GM21381 (cell line): ENCODE data around the gene PTPRD.

ENCODE experiments used
- ATAC-seq: cut with Tn5 transposase; IDR thresholded peaks from one replicate; pipeline ENCODE4 v1.9.1; 2021; ENCODE audit warnings: mild to moderate bottlenecking, moderate library complexity; ENCODE audit not compliant: unreplicated experiment

PTPRD gene

DNA sequence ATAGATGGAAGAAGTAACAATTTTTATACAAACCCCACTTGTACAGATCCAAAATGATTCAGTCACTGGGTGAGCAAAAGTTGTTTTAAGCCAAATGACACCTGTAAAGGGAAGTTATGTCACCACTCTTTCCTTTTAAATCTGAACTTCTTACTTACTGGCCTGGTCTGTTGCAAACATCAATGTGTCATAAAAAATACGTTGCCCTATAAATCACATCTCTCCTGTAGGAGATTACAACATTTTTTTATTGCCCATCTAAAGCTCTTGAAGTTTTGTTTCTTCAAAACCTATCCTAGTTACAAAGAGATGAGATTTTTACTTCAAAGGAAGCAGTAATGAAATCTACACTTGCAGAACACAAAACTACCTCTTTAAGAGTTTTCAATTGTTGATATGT is 1725.4 kb downstream of the PTPRD start:
- ATAC-seq, result no peak

DNA sequence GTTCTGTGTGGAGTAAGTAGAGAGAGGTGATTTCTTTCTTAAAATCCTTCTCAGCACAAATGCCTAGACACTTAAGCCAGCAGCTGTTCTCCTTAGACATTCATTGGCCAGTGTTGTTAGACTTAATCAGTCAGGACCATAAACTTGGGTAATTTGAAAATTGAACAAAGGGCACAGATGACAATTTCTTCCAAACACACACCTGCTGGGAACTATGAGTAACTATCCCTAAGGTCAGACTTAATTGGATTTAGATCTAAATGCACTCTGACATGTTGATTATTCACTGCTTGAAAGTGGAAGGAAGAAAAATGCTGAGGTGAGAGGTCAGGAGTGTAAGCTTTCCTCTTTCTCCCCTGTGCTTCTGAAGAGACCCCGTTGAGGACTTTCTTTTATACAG is 1729.5 kb downstream of the PTPRD start:
- ATAC-seq, result no peak

DNA sequence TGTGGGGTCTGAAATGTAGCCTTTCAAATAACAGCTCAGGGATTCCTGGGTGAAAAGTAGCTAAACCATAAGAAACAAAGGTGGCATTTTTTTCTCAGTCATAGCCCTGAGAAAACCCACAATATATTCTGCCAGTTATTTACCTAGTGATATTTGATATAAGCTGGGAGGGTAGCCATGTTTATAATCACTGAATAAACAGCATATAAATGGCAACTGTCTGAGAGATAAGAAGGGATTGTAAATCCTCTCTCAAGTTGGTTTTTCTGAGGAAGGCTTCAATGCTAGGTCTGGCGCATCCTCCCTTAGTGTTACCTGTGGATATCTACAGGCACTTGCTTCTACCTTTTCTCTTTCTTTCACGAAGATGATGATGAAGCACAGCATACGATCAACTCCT is 1732.7 kb downstream of the PTPRD start:
- no peak for ATAC-seq

DNA sequence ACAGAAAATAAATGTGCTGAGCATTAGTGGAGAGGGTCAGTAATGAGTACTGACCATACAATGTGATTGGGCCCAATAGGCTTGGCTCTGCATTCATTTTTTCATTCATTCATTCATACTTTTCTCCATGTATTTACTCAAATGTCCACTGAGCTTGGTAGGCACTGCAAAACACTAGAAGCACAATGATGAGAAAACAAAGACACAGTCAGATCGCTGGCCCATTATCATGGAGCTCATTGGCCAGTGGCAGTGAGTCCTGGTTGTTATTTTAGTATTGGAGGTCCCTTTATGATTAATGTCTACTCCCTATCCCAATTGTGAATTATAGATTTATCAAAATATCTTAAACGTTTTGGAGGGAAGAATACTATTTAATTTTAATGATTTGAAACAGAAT is 1733.5 kb downstream of the PTPRD start:
- no peak for ATAC-seq

DNA sequence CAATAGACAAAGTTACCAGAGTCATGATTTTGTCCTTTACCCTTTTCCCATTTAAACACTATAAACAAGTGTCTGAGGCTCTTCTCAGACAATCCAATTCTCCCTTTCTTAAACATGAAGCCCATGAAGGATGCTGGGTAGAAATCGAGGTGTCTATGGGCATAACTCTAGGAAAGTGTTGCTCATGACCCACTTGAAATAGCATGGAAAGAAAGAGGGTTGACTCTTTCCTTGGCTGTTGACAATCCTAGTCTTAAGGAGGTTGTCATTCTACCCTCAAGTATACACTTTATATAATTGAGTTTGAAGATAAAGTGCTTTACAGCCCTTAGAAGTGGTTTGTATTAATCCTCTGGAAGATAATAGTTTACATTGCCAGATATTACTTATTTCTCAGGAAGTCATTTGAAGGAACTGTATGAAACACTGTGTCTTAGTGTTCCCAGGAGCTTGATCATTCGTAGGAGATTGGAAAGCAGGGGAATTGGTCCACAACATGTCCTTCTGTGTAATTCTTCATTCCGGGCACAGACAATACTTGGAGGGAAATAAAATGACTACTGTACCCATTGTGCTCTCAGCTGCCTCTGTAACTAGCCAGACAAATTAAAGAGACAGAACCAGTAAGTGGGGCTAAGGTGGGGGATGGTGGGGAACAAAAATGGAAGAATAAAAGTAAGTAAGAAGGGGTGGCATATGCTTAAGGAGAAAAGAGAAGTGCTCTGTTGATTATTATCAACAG is 1734.9 kb downstream of the PTPRD start:
- ATAC-seq, result no peak

DNA sequence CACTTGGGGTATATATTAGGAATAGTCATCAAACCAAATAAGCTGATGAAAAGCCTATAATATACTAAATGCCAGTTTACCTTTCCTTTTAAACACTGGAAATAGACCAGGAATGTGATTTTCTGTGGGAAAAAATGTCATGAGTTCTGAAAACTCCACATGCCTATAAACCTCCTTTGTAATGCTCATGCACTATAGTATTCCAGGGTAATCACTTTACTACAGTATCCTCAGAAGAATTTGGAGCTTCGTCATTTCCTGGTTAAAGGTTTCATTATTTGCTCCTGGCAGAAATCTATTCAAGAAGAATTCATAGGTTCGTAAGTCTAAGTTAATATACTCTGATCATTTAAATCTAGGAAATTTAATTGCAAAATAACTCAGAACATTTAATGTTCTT is 1736.5 kb downstream of the PTPRD start:
- ATAC-seq, result no peak

DNA sequence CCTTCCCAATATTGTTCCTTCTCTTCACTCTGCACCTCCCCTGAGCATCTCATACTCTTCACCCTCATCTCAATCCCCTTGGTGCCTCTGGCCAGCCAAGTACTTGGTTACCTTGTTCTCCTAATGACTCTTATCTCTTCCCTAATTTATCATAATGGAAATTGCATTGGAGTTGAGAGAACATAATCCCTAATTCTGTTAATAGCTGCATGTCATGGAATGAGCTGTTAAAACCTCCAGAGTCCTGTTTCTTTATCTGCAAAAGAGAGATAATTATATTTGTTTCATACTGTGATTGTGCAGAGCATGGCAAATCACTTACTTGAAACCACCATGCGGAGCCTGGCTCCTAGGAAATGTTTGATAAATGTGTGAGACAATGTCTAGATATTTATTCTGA is 1738.3 kb downstream of the PTPRD start:
- no peak for ATAC-seq

DNA sequence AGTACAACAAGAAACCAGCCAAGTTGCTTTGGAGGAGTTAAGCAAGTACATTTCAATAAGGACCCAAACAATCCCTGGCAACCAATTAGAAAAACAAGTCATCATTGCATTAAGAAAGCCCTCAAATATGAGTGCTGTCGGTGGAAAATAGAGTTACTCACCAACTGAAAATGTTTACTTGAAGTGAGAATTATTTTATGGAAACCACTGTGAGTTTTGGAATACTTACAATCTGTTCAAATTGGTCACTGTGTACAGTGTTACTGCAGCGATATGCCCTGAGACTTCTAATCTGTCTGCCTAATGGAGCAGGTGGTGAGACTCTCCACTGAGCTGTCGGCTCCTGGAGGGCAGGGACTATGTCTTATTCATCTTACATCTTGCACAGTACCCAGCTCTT is 1740.0 kb downstream of the PTPRD start:
- ATAC-seq, result no peak

DNA sequence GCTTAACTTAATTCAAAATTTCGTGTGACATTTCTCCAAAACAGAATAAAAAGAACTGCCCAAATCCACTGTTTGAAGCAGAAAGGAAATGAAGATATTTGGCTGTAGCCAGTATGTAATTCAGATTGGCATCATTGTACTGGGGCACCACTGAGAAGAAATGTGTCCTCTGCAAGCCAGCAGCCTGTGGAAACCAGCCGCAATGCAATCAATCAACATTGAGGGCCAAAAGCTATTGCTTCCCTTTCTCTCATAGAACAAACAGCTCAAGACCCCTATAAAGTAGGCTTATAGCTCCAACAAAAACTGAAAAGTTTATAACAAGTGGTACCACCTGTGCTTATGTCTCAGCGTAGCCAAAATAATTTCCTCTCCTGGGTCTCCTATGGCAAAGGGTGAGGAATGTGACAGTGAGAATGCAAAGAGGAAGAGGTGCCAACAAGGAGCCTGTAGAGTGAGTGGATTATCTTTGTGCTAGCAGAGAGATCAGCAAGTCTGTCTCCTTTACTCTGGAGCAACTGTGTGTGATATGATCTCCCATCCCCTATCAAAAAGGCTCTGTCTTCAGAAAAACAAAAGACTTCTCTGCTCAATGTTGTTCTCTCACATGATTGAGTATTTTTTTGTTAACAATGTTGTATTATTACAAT is 1740.9 kb downstream of the PTPRD start:
- no peak for ATAC-seq

DNA sequence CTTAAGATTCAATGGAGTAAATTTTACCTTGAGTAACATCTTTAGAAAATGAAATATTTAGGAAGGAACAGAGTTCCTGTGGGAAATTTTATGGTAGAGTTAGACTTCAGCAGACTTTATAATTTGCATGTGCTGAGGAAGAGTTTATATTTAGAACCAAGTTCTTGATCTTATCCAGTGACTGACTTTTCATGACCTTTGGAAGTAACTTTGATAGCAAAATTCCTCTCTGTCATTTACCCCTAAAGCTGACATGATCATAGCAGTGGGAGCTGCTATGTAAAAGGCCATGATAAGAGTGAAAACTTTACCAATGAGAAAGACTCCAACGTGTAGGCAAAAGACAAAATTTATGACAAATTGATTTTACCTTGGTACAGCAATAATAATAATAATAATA is 1741.4 kb downstream of the PTPRD start:
- ATAC-seq, result no peak

DNA sequence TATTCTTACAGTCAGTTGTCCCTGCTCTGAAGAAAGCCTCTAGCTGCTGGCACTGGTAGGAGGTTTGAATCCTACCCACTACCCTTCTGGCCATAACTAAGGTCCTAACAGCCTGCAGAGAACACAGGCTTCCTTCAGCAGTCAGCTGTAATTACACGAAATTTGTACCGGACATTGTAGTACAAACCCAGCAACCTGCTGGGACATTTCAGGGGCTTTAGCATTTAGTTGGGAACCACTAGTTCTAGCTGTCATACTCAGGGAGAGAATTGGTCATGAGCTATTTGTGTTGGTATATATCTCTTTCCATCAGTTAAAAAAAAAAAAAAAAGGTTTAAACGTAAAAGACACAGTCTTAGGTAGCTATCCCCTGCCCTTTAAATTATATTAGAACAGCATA is 1743.0 kb downstream of the PTPRD start:
- no peak for ATAC-seq

DNA sequence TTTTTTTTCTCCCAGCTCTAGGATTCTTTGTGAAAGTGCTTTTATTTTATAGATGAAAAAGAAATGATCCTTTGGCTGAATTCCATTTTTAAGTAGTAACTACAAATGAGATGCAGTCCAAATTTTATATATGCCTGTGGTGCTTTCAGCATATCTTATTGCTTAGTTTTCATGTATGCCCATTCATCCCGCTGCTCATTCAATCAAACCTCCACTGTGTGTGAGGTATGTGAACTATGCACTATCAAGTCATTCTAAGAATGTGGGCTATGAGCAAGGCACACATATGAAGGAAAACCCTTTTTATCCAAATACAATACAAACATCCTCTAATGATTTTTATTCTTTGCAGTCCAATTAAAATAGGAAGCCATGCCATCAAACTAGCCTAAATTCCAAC is 1744.2 kb downstream of the PTPRD start:
- no peak for ATAC-seq

DNA sequence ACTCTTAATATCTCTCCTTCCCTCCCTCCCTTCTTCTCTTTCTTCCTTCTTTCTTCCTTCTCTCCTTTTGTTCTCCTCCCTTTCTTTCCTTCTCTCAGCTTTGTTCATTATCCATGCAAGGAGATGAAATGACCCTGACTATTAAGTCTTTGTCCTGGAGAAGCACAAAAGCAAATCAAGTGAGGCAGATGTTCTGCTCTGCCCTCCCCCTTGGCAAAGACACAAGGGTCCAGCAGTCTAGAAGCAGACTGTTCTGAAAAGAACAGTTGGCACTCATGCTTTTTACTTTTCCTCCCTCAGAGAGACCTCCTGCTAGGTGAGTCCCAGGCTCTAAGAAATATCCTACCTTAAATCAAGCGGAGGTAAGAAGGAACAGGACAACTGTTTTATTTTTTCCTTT is 1745.7 kb downstream of the PTPRD start:
- ATAC-seq, result no peak

DNA sequence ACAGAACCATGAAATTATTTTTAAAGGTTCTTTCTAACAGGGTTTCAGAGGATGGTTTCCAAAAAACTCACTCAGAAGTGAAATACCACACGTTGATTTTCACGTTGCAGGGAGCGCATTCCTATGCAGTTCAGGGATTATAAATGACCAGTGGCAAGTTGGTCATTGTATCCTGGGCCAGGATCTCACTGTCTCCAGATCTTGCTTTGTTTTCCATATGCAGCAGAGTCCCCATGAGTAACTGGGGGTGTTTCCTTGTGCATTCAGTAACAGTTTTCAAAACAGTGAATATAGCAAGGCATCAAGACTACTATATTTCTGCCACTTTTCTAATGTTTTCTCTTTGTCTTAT is 1748.3 kb downstream of the PTPRD start:
- ATAC-seq, result no peak

DNA sequence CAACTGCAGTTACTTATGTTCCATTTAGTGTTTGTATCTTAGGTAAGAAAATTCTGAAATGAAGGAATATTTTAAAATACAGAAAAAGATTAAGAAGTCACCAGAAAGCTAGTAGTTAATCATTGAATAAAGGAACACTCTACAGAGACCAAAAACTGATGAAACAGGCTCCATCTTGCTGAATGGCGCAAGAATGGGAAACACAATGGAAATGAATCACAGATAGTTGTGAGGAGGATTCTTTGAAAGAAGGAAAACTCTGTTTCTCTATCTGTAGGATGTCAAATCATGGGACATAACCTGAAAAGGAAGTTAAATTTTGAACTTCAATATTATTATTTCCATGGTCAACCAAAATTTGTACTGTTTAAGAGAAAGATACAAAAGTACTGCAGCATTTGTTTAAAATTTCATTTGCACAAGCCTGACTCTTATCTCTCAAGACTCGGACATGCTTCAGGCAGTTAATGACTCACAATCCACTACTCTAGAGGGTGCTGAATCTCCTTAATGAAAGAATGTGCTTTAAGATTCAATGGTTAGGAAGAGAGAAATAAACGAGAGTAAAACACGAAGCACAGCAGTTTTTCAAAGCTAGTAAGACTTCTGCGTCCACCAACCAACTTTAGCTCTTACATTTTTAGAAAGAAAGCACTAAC is 1748.8 kb downstream of the PTPRD start:
- ATAC-seq, result no peak

DNA sequence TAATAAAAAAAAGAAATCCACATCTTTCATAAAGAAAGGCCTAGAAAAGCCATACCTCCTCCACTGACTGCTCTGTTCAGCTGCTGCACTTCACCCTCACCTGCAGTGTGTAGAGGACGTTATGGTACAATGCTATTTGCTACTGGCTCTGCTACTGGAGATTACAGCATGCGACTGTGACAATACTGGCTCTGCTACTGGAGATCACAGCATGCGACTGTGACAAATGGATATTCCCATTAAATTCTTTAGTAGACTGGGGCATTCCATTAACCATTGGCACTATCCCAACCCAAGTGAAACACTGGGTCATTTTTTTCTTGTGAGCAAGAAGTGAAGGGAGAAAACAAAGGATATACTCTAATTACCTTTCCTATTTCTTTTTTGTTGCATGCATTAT is 1749.7 kb downstream of the PTPRD start:
- ATAC-seq, result no peak

DNA sequence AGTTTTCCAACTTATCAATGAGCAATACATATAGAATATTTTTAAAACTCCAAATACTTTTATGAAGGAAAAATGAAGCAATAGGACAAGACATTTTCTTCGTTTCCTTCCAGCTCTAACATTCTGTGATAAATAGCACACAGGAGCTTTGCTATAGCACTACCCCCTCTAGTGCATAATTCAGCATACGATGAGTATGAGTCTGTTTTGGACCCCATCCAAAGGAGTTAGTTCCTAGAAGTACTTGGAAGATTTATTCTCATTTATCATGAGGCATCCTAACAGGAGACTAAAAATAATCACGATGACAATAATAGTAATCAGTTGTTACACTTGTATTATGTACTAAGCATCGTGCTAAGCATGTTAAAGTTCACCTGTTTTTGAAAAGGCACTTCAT is 1751.9 kb downstream of the PTPRD start:
- ATAC-seq, result no peak

DNA sequence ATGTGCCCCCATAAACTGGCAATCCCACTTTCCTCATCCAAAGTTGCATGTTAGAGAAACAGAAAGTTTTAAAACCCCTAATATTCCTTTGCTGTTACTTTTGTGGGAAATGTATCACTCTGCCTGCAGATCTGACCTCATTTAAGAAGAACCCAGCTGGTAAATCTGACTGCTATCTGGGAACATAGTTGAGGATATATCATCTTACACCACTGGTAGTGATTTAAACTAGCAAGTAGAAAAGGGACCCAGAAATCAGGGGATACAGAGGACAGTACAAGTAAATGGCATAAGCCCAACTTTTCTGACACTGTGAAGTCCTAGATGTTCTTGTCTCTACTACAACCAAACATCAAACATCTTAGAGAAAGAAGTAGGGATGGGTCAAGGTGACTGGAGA is 1752.7 kb downstream of the PTPRD start:
- no peak for ATAC-seq

DNA sequence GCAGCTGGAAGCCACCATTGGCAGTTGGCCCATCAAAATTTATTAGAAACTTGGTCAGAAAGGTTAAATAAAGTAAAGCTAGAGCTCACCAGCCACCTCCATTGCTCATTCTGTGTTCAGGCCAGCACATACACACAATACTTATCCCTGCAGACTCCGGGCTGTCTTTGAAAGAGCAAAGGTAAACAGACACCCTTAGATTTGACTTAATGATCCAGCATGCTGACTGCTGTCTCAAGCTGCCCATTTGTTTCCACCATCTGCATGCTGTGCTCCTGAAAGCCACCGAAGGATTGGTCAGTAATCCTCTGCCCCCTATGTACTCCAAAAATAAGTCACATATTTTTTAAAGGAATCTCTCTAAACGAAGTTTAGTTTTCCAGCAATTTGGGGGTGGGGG is 1753.4 kb downstream of the PTPRD start:
- ATAC-seq, result no peak

DNA sequence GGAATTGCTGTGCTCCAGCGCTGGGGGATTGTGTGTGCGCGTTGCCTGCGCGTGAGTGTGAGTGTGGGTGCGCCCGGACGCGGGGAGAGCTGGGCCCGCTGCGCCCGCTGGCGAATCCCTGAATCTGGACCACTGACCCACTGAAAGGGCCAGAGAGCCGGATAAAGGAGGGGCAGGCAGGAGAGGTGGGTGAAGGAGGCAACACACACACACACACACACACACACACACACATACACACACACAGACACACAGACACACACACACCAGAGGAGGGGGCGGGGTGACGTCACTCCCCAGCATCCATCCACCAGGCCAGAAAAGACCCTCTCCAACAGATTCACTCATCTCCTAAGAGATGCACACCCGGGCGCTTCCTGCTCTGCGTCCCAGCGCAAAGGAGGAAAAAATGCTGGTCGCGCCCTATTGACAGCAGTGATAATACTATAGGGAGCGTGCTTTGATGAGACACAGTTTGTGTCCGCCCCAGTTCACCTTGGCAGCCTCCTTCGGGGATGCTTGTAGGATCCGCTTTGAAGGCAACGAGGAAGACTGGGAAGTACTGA is 1754.1 kb downstream of the PTPRD start:
- no peak for ATAC-seq

DNA sequence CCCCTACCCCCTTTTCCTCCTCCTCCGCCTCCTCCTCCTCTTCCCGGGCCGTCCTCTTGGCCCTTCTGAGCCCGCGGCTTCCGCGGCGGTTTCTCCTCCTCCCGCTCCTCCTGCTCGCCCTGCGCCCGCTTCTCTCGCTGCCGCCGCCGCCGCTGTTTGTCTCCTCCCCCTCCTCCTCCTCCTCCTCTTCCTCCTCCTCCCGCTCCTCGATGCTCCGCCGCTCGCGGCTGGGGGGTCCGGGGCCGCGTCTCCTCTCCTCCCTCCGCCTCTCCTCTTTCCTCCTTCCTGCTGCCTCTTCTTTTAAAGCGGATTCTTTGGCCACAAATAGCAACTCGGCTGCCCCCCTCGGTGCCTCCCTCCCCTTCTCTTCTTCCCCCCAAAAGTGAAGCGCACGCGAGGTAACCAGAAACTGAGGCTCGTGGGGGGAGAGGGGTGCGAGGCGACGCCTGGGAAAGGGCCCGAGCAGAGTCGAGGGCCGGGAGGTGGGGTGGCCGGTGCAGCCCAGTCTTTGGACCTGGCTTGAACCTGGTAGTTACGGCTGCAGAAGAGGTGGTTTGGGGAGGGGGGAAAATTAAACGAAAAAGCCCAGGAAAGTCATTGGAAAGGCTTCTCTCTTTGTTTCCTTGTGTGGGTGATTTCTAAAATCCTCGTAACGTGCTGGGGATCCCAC is 1754.7 kb downstream of the PTPRD start:
- no peak for ATAC-seq
